PFSK-1 (cell line): Measurements from ENCODE around the gene MCRS1.

Experiments used
- FOXP2 ChIP-seq: optimal IDR thresholded peaks from 2 replicates; pipeline ENCODE3; 2011; ENCODE audit warnings: borderline replicate concordance, control low read depth, inconsistent platforms; ENCODE audit not compliant: insufficient read depth; ENCODE audit errors: extremely low read length, extremely low read depth
- POLR2AphosphoS5 ChIP-seq: IDR thresholded peaks from 2 replicates; pipeline ENCODE4 v1.6.1; 2012; ENCODE audit warnings: low read depth, mild to moderate bottlenecking, control low read depth, low read length, moderate library complexity
- REST ChIP-seq, 2 experiments: IDR thresholded peaks; 2 replicates each; pipeline versions ENCODE4 v1.6.1 to v1.8.0; 2011 to 2012; ENCODE audit warnings: low read depth in 2 of 2, low read length in 2 of 2, control low read depth in 1 of 2, inconsistent platforms in 1 of 2, mild to moderate bottlenecking in 1 of 2, moderate library complexity in 1 of 2; ENCODE audit not compliant: insufficient read depth in 1 of 2
- SIN3A ChIP-seq: IDR thresholded peaks from 2 replicates; pipeline ENCODE4 v1.6.1; 2012; ENCODE audit warnings: mild to moderate bottlenecking, low read length, moderate library complexity, borderline replicate concordance; ENCODE audit not compliant: insufficient read depth
- TAF1 ChIP-seq: IDR thresholded peaks from 2 replicates; pipeline ENCODE4 v1.6.1; 2012; ENCODE audit warnings: low read length, control low read depth, borderline replicate concordance; ENCODE audit not compliant: insufficient read depth

Gene MCRS1

GRCh38 chr12:49563951-49564685 lies 3.8 kb downstream of the MCRS1 start:
- no peak for TF ChIP-seq FOXP2
- TF ChIP-seq SIN3A, result no peak
- no peak for TF ChIP-seq REST (IDR thresholded peaks at IDR 0.05; ENCODE audit: insufficient read depth in 1 of 2, low read depth in 2 of 2, low read length in 2 of 2)
- no peak for TF ChIP-seq TAF1
- TF ChIP-seq POLR2AphosphoS5, result no peak

- TF ChIP-seq TAF1 (no peak), FOXP2 (no peak), REST (IDR thresholded peaks at IDR 0.05; ENCODE audit: insufficient read depth in 1 of 2, low read depth in 2 of 2, low read length in 2 of 2) (no peak), POLR2AphosphoS5 (no peak), SIN3A (no peak)
Observed at GRCh38 chr12:49562831-49563230, 5.1 kb downstream of the MCRS1 start.

DNA sequence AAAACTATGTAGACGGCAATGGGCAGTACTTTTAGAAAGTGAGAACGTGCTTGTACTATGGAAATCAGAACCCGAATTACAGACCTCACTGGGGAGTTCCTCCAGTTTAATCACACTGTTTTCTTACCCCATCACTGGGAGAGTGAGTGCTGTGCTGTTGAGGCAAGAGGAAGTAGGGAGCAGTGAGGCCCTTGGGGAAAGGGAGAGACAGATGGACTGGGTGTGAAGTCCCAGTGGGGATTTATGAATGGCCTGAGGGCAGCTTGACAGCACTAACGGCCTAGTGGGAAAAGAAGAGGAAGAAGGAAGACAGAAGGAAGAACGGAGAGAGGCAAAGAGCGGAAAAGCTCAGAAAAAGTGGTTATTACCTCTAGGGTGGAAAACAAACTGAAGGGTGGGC lies 5.7 kb downstream of the MCRS1 start:
- no peak for TF ChIP-seq TAF1
- no peak for TF ChIP-seq POLR2AphosphoS5
- TF ChIP-seq SIN3A, result no peak
- no peak for TF ChIP-seq REST (IDR thresholded peaks at IDR 0.05; ENCODE audit: insufficient read depth in 1 of 2, low read depth in 2 of 2, low read length in 2 of 2)
- no peak for TF ChIP-seq FOXP2

GRCh38 chr12:49560695-49561094 lies 7.2 kb downstream of the MCRS1 start:
- TF ChIP-seq TAF1 (no peak), POLR2AphosphoS5 (no peak), FOXP2 (no peak), REST (IDR thresholded peaks at IDR 0.05; ENCODE audit: insufficient read depth in 1 of 2, low read depth in 2 of 2, low read length in 2 of 2) (no peak), SIN3A (no peak)
